Measurements from ENCODE around the gene POFUT2.

DNA sequence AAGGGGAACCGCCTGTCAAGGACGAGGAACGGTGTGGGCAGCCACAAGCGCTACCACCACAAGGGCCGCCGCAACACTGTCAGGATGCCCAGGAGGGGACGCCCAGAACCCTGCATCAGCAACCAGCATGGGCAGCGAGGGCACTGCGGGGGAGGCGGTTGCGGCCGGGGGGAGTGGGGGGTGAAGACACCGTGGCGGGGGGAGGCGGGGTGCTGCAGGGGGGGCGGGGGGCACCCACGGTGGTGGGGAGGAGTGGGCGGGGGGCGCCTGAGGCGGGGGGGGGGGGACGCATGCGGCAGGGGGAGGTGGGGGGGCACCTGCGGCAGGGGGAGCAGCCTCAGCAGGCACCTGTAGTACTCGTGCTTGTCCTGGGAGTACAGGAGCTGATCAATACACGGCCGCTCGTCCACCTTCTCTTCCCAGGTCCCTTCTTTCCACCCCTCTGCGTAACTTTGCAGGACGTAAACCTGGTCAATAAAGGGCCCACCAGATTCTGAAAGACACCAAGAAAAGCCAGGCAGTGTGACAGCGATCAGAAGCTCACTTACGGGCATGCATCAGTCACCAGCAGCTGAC lies 4.6 kb downstream of the POFUT2 start:
- TF ChIP-seq, protein P1, sequence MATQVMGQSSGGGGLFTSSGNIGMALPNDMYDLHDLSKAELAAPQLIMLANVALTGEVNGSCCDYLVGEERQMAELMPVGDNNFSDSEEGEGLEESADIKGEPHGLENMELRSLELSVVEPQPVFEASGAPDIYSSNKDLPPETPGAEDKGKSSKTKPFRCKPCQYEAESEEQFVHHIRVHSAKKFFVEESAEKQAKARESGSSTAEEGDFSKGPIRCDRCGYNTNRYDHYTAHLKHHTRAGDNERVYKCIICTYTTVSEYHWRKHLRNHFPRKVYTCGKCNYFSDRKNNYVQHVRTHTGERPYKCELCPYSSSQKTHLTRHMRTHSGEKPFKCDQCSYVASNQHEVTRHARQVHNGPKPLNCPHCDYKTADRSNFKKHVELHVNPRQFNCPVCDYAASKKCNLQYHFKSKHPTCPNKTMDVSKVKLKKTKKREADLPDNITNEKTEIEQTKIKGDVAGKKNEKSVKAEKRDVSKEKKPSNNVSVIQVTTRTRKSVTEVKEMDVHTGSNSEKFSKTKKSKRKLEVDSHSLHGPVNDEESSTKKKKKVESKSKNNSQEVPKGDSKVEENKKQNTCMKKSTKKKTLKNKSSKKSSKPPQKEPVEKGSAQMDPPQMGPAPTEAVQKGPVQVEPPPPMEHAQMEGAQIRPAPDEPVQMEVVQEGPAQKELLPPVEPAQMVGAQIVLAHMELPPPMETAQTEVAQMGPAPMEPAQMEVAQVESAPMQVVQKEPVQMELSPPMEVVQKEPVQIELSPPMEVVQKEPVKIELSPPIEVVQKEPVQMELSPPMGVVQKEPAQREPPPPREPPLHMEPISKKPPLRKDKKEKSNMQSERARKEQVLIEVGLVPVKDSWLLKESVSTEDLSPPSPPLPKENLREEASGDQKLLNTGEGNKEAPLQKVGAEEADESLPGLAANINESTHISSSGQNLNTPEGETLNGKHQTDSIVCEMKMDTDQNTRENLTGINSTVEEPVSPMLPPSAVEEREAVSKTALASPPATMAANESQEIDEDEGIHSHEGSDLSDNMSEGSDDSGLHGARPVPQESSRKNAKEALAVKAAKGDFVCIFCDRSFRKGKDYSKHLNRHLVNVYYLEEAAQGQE (IDR thresholded peaks at IDR 0.05; ENCODE audit: insufficient replicate concordance, low read depth), result no peak
- TF ChIP-seq CTCF (IDR thresholded peaks at IDR 0.05; ENCODE audit: insufficient read depth, low read length), result no peak
- TF ChIP-seq GABPA (IDR thresholded peaks at IDR 0.05; ENCODE audit: low read depth), result no peak
